ENCODE data around the gene SHMT2.

The SHMT2 gene

DNA sequence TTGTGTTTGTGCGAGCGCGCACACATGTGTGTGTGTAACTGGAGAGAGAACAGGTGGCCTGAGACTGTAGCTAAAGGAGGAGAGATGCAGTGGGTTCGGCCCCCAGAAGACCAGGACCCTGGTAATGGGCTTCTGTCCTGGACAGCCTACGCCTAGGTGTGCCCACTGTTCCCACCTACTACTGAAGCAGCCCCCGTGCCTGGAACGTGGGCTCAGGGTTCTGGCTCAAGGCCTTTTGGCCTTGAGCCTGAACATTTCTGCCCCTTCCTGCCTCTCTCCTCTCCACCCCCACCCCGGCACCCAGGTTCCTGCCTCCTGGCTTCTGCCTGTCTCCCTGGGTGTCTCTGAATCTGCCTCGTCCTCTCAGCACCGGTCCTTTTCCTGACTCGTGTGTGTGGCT lies 14.4 kb upstream of the SHMT2 start:
- no peak for DNase-seq (ENCODE audit: low read depth)

- DNase-seq (ENCODE audit: low read depth) = no peak
Measured at GRCh38 chr12:57215668-57216013, 13.9 kb upstream of the SHMT2 start.

DNA sequence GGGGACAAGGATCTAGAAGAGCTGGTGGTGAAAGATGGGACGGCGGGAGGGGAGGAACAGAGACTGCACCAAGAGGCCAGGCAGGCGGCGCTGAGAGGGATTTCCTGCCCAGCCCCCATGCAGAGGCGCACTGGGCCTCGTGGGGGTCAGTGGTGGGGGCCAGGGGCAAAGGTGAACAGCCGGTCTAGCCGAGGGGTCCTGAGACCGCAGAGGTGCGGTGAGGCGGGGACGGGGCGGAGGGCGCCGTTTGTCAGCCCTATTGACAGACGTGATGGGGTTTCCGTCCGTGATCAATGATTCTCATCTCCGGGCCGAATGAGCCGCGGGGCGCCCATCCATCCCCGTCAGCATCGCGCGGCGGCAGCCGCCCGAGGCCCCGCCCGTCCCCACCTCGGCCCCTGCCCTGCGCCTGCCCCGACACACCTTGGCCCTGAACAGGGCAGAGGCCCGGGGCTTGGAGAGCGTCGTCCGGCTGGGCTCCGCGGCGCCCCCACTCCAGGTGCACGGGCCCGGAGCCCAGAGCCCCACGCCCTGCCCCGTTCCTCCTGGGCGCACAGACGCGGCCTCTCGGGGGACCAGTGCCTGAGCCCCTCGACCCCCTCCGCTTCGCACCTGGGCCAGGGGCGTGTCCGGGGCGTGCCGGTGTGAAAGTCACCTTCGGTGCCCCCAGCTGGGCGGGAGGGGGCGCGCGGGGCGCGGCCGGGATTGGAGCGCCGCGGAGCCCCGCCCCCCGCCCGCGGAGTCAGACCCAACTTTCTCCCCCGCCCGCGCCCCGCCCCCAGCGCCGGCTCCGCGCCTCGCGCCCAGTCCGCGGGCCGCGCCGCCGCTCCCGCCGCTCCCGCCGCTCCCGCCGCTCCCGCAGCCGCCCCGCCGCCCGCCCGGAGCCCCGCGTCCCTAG lies 13.2 kb upstream of the SHMT2 start, which contains the start of gene NXPH4:
Gene NXPH4 (plus strand): TSS at position 781 of the 898 bp plus-strand sequence. CDS start 176 bp downstream, outside the sequence.
- DNase-seq (ENCODE audit: low read depth) = peak; percentile 61

DNA sequence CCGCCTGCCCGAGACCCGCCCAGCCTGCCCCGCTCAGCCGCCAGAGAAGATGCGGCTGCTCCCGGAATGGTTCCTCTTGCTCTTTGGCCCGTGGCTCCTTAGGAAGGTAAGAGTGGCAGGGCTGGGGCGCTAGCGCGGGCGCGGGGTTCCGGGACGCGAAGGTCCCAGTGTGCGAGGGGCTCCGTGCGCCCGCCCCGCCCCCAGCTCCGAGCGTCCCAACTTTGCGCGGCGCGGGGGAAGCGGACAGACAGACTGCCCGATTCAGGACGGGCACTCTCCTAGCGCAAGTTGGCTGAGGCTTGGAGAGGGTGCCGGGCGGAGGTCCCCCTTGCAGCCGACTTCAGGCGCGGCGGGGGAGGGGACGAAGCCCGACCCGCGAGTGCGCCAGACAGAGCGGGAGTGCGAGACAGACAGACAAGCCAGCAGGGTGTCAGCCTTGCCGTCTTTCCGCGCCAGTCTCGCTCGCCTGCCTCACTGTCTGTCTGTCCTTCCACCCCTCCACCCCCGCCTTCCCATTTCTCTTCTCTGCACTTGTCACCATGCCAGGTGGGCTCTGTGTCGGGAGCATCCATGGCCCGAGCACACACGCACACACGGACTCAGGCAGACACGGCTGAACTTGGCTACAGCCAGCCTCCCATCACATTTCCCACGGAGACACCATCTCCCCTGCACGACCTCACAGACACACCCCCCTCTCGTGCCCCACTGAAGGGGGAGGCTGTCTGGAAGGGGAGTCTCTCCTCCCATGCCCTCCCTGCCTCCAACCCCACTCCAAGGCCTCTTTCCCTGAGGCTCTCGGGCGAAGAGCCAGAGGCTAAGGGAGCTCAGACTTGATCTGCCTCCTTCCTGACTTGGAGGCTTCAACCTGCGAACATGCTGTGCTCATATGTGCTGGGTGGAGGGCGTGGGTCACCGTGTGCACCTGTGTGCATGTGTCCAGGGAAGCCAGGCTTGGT lies 12.3 kb upstream of the SHMT2 start:
- no peak for DNase-seq (ENCODE audit: low read depth)

DNA sequence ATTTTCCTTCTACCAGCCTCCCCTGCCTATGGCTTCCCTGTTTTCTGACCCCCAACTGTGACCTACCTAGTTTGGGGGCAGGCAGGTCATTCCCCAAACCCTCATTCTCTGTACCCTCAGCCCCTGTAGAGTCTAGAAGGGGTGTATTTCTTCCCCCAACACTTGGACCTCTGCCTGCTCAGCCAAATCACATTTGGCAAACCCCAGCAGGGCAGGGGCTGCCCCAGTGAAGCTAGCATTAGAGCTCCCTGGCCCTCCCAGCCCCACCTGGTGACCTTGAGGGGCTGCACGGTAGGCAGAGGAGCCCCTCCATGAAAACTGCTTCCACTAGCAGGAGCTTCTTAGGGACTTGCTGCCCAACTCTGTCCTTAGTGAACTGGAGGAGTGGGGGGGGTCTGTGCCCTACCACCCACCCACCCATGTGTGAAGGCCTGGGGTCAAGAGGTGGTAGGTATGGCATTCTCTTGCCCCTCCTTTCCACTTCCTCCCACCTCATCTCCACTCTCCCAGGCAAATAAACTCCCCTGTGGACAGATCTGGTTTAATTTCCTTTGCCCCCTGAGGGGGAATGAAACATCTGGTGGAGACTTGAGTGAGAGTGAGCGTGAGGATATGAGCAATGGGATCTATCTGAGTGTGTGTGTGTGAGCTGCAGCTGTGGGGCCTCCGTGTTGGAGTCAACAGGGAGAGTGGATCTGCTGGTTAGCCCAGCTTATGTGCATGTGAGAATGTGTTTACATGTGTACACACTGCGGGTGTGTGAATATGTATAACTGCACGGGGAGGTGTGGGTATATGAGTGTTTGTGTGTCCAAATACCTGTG lies 11.3 kb upstream of the SHMT2 start:
- DNase-seq (ENCODE audit: low read depth) = no peak

GRCh38 chr12:57219205-57219992 lies 10.1 kb upstream of the SHMT2 start:
- no peak for DNase-seq (ENCODE audit: low read depth)

DNA sequence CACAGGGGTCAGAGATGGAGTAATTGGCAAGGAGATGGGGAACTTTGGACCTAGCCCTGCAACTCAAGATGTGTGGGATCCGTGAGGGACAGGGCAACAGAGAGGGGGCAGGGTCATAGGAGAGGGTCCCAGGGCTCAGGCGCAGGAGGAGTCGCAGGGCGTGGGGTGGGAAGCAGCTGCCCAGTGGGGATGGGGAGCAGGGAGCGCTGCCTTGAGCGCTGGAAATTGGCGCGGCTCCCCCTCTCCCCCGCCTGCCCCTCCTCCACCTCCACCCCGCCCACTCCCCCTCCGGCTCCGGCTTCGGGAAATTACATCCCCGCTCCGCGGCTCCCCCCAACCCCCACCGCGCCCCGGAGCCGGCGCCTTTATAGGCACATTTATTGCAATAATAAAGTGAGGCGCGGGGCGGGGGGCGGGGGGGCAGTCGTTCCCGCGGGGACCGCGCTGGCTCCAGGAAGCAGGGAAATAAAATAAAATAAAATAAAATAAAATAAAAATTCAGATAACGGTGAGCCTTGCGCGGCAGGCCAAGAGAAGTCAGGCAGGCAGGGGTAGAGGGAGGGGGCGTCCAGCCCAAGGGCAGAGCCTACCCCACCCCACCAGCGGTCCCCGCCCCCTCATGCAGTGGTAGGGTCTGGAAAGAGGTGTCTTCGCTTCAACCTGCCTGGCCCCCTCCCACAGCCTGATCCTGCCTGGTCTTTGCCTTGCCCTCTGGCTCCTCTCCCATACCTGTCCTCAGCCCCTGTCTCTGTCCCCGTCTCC lies 9.3 kb upstream of the SHMT2 start:
- DNase-seq (ENCODE audit: low read depth) = no peak

- no peak for DNase-seq (ENCODE audit: low read depth)
Measured at GRCh38 chr12:57220770-57221168, 8.7 kb upstream of the SHMT2 start.

GRCh38 chr12:57221169-57221917 lies 8.2 kb upstream of the SHMT2 start:
- DNase-seq (ENCODE audit: low read depth) = no peak

DNA sequence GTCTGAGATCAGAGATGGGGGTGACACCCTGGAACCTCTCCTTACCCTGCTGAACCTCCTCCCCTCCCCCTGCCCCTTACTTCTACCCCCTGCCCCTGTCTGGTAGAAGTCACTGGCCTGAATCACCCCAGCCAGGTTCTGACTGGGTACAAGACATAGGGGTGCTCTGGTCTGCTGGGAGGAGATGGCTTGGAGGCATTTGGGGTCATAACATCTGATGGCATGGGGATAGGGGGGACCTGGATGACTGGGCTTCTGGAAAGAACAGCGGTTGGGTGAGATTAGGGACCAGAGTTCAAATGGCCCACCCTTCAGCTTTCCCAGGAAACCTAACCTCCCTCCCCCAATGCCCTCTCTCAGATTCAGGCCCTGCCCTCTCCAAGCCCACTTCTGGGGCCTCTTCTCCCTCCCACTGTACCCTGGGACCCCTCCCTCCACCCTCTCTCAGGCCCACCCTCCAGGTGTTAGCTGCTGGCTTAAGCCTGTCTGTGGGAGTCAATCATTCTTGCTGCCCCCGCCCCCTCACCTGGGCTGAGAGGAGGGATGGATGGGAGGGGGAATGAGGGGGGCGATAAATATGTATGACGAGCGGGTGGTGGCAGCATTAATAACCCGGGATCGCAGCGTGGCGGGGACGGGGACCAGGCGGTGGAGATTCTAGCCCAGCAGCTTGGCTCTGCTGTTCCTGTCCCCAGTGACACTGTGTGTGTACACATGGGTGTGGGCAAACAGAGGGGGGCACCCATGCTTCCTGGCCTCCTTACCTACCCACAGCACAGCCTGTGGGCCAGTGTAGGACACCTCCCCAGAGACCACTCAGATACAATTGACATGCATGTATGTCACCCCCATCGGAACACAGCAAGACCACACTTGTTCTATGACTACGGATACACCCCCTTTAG lies 7.0 kb upstream of the SHMT2 start:
- no peak for DNase-seq (ENCODE audit: low read depth)

DNA sequence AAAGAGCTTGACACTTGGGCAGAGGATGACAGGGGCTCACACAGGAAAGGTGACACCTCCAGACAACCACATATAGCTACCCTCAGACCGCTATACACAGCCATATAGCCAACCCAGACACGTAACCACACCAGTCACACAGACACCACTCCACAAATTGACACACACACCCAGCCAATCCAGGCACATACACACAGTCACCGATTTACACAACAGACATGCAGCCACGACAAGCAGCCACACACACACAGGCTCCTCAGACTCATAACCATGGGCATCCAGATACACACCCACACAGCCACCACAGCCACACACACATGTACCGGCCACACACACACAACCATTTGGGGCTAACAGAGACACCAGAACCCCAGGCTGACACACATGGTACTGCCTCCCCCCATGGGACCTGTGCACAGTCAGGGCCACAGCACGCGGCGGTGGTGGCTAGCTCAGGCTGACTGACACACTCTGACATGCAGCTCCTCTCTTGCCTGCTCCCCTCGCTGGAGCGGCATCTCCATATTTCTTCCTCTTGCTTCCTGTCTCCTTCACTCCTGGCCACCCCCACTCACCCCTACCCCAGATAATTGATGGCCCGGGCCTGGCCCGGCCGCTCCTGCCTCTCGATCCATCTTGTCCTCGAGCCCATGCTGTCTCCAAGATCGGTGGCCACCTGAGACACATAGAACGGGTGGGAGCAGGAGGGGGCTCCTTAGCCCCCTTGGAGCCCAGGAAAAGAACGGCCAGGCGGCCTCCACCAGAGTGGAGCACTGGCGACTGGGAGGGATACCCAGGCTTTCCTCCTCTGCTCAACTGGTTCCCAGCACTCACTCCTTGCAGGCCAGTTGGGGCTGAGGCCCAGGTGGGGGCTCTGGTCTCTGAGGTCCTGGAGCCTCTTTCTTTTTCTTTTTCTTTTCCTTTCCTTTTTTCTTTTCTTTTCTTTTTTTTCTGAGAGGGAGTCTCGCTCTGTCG lies 6.0 kb upstream of the SHMT2 start:
- DNase-seq (ENCODE audit: low read depth) = no peak

DNA sequence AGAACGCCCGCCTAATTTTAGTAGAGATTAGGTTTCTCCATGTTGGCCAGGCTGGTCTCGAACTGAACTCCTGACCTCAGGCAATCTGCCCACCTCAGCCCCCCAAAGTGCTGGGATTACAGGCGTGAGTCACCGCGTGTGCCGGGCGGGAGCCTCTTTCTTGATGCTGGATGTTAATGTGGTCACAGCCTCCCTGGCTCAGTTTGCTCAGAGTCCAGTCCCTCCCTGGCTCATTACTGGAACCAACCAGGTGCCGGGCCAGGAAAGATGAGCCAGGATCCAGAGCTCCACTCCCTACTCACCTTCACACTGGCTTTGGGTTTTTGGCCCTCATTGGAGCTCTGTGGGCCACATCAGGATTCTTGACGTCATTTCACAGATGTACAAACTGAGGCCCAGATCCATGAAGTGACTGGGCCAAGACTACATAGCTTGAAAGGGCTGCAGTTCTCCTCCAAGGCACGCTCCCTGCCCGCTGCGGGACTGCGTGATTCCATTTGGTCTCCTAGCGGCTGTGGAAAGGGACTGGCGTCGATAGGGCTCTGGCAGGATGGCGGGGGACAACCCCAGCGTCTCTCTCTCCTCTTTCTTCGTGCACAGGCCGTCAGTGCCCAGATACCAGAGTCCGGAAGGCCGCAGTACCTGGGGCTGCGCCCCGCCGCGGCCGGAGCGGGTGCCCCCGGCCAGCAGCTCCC lies 5.1 kb upstream of the SHMT2 start:
- DNase-seq (ENCODE audit: low read depth) = no peak

DNA sequence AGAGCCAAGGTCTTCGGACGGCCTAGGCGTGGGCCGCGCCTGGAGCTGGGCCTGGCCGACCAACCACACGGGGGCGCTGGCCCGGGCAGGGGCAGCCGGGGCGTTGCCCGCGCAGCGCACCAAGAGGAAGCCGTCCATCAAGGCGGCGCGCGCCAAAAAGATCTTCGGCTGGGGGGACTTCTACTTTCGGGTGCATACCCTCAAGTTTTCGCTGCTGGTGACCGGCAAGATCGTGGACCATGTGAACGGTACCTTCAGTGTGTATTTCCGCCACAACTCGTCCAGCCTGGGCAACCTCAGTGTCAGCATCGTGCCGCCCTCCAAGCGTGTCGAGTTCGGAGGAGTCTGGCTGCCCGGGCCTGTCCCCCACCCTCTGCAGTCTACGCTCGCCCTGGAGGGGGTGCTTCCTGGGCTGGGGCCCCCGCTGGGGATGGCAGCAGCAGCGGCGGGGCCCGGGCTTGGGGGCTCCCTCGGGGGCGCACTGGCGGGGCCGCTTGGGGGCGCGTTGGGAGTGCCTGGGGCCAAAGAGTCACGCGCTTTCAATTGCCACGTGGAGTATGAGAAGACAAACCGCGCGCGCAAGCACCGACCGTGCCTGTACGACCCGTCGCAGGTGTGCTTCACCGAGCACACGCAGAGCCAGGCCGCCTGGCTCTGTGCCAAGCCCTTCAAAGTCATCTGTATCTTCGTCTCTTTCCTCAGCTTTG lies 4.4 kb upstream of the SHMT2 start:
- DNase-seq (ENCODE audit: low read depth) = peak; percentile 53

- no peak for DNase-seq (ENCODE audit: low read depth)
Measured at GRCh38 chr12:57225680-57226210, 3.8 kb upstream of the SHMT2 start.

GRCh38 chr12:57226588-57227314 lies 2.8 kb upstream of the SHMT2 start:
- no peak for DNase-seq (ENCODE audit: low read depth)

Data from stimulated activated CD4-positive, alpha-beta T cell treated with anti-CD3 and anti-CD28 coated beads, Interleukin-2, amount 100 ng/mL, for 4 hours (primary cell).